ENCODE results near the gene RNF112.

DNA sequence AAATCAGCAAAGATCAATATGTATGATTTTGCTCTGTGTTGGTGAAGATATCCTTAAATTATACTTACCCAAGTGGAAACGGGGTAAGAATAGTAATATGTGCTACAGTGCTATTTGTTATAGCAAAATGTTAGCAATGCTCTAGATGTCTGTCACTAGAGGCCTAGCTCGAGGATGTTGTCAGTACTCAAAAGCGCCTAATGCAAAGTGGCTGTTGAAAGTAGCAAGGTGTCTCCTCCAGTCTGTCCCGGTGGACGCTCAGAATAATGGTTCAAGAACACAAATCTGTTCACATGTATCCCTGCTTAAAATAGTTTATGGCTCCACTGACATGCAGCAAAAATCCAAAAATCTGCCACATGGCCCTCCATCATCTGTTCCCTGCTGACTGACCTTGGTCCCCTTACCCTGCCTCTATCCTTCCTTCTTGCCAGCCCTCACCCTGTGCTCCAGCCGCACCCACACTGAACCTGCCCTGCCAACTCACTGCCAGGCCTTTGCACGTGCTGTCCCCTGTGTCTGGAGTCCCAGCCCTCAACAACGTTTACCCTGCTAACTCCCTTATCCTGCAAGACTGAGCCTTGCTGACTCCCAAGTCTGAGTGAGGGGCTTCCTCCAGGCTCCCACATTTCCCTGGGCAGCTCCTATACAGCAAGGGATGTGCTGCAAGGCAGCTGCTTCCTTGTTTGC lies 9.6 kb upstream of the RNF112 start:
- TF ChIP-seq CBX5 (IDR thresholded peaks at IDR 0.05; ENCODE audit: low read depth, low read length), result no peak
- TF ChIP-seq, protein P1, sequence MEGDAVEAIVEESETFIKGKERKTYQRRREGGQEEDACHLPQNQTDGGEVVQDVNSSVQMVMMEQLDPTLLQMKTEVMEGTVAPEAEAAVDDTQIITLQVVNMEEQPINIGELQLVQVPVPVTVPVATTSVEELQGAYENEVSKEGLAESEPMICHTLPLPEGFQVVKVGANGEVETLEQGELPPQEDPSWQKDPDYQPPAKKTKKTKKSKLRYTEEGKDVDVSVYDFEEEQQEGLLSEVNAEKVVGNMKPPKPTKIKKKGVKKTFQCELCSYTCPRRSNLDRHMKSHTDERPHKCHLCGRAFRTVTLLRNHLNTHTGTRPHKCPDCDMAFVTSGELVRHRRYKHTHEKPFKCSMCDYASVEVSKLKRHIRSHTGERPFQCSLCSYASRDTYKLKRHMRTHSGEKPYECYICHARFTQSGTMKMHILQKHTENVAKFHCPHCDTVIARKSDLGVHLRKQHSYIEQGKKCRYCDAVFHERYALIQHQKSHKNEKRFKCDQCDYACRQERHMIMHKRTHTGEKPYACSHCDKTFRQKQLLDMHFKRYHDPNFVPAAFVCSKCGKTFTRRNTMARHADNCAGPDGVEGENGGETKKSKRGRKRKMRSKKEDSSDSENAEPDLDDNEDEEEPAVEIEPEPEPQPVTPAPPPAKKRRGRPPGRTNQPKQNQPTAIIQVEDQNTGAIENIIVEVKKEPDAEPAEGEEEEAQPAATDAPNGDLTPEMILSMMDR (IDR thresholded peaks at IDR 0.05; ENCODE audit: control extremely low read depth in 1 of 3, insufficient read depth in 1 of 3, low read depth in 1 of 3, low read length in 3 of 3), result no peak
- TF ChIP-seq USF2 (IDR thresholded peaks at IDR 0.05; ENCODE audit: low read length), result no peak

Data from H1 (cell line).